Measurements from ENCODE around the gene MPZL3.
"Not testable (repeated sequence)": the region's sequence is repeated elsewhere in the genome, so short reads cannot be mapped to it uniquely, and the experiment has no call there.

The MPZL3 gene

DNA sequence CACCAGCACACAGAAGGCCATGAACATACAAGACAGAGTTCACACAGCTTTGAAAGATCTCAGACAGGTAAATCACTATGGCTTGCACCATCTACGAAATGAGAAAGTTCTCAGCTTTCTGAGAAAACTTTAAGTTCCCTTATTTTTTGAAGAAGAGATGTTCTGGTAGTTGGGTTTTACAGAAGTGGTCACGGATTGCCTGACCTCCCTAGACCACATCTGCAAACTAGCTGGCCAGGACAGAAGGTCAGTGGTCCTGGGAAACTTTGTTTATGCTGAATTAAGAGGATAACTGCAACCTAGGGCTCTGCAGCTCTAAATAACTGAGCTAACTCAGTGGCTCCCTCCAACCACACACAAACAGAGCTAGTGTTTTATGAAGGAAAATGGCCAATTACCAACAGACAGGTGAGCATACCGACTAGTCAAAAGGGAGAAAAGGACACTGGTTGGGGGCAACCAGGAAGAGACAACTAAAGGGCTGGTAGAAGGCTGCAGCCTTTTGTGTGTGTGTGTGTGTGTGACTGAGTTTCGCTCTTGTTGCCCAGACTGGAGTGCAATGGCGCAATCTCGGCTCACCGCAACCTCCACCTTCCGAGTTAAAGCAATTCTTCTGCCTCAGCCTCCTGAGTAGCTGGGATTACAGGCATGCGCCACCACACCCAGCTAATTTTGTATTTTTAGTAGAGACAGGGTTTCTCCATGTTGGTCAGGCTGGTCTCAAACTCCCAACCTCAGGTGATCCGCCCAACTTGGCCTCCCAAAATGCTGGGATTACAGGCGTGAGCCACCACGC lies 67.2 kb downstream of the MPZL3 start:
- no peak for DNase-seq (ENCODE audit: low read depth in 2 of 2)

DNA sequence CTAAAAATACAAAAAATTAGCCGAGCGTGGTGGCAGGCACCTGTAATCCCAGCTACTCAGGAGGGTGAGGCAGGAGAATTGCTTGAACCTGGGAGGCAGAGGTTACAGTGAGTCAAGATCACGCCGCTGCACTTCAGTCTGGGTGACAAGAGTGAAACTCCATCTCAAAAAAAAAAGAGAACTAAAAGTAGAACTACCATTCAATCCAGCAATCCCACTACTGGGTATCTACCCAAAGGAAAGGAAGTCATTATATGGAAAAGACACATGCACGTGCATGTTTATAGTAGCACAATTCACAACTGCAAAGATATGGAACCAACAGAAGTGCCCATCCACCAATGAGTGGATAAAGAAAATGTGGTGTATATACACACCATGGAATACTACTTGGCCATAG lies 68.5 kb downstream of the MPZL3 start:
- not testable (repeated sequence) for DNase-seq (ENCODE audit: low read depth in 2 of 2)

DNA sequence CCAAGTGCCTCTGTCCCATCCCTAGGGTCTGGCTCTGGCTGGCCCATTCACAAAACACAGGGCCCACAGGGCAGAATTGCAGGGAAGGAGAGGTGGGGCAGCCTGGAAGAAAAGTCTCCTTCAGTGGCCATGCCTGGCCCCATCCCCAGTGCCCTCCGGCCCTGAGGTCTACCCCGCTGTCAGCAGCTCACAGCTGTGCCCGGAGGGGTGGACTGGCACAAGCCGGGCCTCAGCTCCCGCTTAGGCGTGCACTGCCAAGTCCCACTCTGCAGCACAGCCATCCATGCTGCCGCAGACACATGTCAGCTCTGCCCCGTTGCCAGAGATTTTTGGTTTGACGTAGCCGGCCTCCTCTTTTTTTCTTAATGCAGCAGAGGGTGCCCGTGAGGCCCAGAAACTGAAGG lies 71.9 kb downstream of the MPZL3 start:
- no peak for DNase-seq (ENCODE audit: low read depth in 2 of 2)

DNA sequence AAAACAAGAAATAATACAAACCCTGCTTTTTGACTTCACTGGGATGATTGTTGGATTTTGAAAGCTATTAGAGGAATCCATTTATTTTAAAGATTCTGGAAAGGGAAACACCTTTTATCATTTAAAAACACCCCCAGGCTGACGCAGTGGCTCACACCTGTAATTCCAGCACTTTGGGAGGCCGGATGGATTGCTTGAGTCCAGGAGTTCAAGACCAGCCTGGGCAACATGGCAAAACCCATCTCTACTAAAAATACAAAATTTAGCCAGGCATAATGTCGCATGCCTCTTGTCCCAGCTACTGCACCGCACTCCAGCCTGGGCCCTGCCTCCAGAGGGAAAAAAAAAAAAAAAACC lies 75.4 kb downstream of the MPZL3 start:
- no peak for DNase-seq (ENCODE audit: low read depth in 2 of 2)
